Measurements from ENCODE around the gene LMNA. TPM values are rescaled to one million over a fixed set of nuclear protein-coding genes. Genes with fewer than 3 reads are reported as not detected.

Gene LMNA
- total and polyA plus RNA-seq, 7 donors, result 114 to 392 (median 237) TPM

Other genes starting within 250 kb of the LMNA start
- gene RIT1, start 203.4 kb upstream of the LMNA start, total RNA-seq, result 10 to 100 TPM; 11.1 to 16.9 (median 12.8) TPM
- 10 to 100 TPM in 2 of 3 donors, 1 to 10 TPM in 1; 5.1 to 11.0 (median 10.4) TPM for gene RIT1, start 203.4 kb upstream of the LMNA start, polyA plus RNA-seq
- gene KHDC4, start 180.3 kb upstream of the LMNA start, total RNA-seq, result 10 to 100 TPM; 16.4 to 26.1 (median 23.1) TPM
- 10 to 100 TPM; 11.0 to 33.1 (median 11.2) TPM for gene KHDC4, start 180.3 kb upstream of the LMNA start, polyA plus RNA-seq
- not detected for gene RXFP4, start 173.1 kb upstream of the LMNA start, total RNA-seq
- not detected for gene RXFP4, start 173.1 kb upstream of the LMNA start, polyA plus RNA-seq
- gene ARHGEF2, start 136.2 kb upstream of the LMNA start, total RNA-seq, result 10 to 100 TPM; 22.8 to 54.0 (median 46.3) TPM
- gene ARHGEF2, start 136.2 kb upstream of the LMNA start, polyA plus RNA-seq, result 10 to 100 TPM in 2 of 3 donors, 1 to 10 TPM in 1; 7.4 to 39.1 (median 12.1) TPM
- 10 to 100 TPM; 44.6 to 77.5 (median 61.6) TPM for gene SSR2, start 93.8 kb upstream of the LMNA start, total RNA-seq
- 100 to 1,000 TPM in 2 of 3 donors, 10 to 100 TPM in 1; 83.0 to 255 (median 124) TPM for gene SSR2, start 93.8 kb upstream of the LMNA start, polyA plus RNA-seq
- 10 to 100 TPM; 46.6 to 64.9 (median 53.1) TPM for gene UBQLN4, start 60.9 kb upstream of the LMNA start, total RNA-seq
- gene UBQLN4, start 60.9 kb upstream of the LMNA start, polyA plus RNA-seq, result 10 to 100 TPM; 36.8 to 73.9 (median 55.5) TPM
- 10 to 100 TPM; 46.1 to 63.9 (median 51.2) TPM for gene LAMTOR2, start 59.9 kb upstream of the LMNA start, total RNA-seq
- gene LAMTOR2, start 59.9 kb upstream of the LMNA start, polyA plus RNA-seq, result 100 to 1,000 TPM in 1 of 3 donors, 10 to 100 TPM in 2; 89.0 to 101 (median 95.7) TPM
- gene RAB25, start 53.6 kb upstream of the LMNA start, total RNA-seq, result not detected
- gene RAB25, start 53.6 kb upstream of the LMNA start, polyA plus RNA-seq, result under 1 TPM; 0.07 to 0.34 (median 0.13) TPM
- under 1 TPM; 0.06 to 0.28 (median 0.11) TPM for gene MEX3A, start 32.2 kb upstream of the LMNA start, total RNA-seq
- under 1 TPM; 0.07 to 0.42 (median 0.22) TPM for gene MEX3A, start 32.2 kb upstream of the LMNA start, polyA plus RNA-seq
- 1 to 10 TPM; 1.2 to 3.4 (median 2.4) TPM for gene SEMA4A, start 38.9 kb downstream of the LMNA start, total RNA-seq
- 1 to 10 TPM in 1 of 3 donors, under 1 TPM in 2; 0.77 to 1.8 (median 0.82) TPM for gene SEMA4A, start 38.9 kb downstream of the LMNA start, polyA plus RNA-seq
- gene SLC25A44, start 79.4 kb downstream of the LMNA start, total RNA-seq, result 10 to 100 TPM; 11.2 to 29.8 (median 20.1) TPM
- 10 to 100 TPM; 13.6 to 40.3 (median 21.1) TPM for gene SLC25A44, start 79.4 kb downstream of the LMNA start, polyA plus RNA-seq
- gene PMF1, start 98.3 kb downstream of the LMNA start, total RNA-seq, result 10 to 100 TPM; 47.9 to 72.1 (median 65.6) TPM
- 10 to 100 TPM; 52.7 to 93.4 (median 91.0) TPM for gene PMF1, start 98.3 kb downstream of the LMNA start, polyA plus RNA-seq
- under 1 TPM in 2 of 4 donors, not detected in 2; 0.34 to 0.44 TPM for gene BGLAP, start 127.5 kb downstream of the LMNA start, total RNA-seq
- gene BGLAP, start 127.5 kb downstream of the LMNA start, polyA plus RNA-seq, result under 1 TPM in 1 of 3 donors, not detected in 2; 0.33 TPM
- 1 to 10 TPM in 1 of 4 donors, under 1 TPM in 3; 0.32 to 1.2 (median 0.80) TPM for gene PAQR6, start 133.3 kb downstream of the LMNA start, total RNA-seq
- under 1 TPM; 0.30 to 0.85 (median 0.39) TPM for gene PAQR6, start 133.3 kb downstream of the LMNA start, polyA plus RNA-seq
- 10 to 100 TPM; 46.8 to 90.7 (median 80.8) TPM for gene SMG5, start 168.1 kb downstream of the LMNA start, total RNA-seq
- 10 to 100 TPM; 54.0 to 74.5 (median 72.4) TPM for gene SMG5, start 168.1 kb downstream of the LMNA start, polyA plus RNA-seq
- 1 to 10 TPM in 1 of 4 donors, under 1 TPM in 3; 0.69 to 1.6 (median 0.87) TPM for gene TMEM79, start 169.6 kb downstream of the LMNA start, total RNA-seq
- gene TMEM79, start 169.6 kb downstream of the LMNA start, polyA plus RNA-seq, result 1 to 10 TPM in 2 of 3 donors, under 1 TPM in 1; 0.89 to 3.6 (median 1.5) TPM
- gene GLMP, start 181.0 kb downstream of the LMNA start, total RNA-seq, result 1 to 10 TPM; 5.1 to 9.6 (median 7.5) TPM
- gene GLMP, start 181.0 kb downstream of the LMNA start, polyA plus RNA-seq, result 1 to 10 TPM; 6.1 to 8.3 (median 6.8) TPM
- gene VHLL, start 184.6 kb downstream of the LMNA start, total RNA-seq, result not detected
- not detected for gene VHLL, start 184.6 kb downstream of the LMNA start, polyA plus RNA-seq
- 100 to 1,000 TPM; 164 to 190 (median 178) TPM for gene CCT3, start 223.6 kb downstream of the LMNA start, total RNA-seq
- 100 to 1,000 TPM; 144 to 258 (median 207) TPM for gene CCT3, start 223.6 kb downstream of the LMNA start, polyA plus RNA-seq
- 1 to 10 TPM in 1 of 4 donors, under 1 TPM in 3; 0.50 to 1.7 (median 0.85) TPM for gene TSACC, start 223.8 kb downstream of the LMNA start, total RNA-seq
- gene TSACC, start 223.8 kb downstream of the LMNA start, polyA plus RNA-seq, result under 1 TPM; 0.30 to 0.94 (median 0.56) TPM

Data from psoas muscle (tissue), 7 donors.